ENCODE results near the gene CNOT3.

Gene CNOT3

GRCh38 chr19:54149021-54149812 lies 11.7 kb downstream of the CNOT3 start:
- DNase-seq (ENCODE audit: low spot score) = no peak

DNA sequence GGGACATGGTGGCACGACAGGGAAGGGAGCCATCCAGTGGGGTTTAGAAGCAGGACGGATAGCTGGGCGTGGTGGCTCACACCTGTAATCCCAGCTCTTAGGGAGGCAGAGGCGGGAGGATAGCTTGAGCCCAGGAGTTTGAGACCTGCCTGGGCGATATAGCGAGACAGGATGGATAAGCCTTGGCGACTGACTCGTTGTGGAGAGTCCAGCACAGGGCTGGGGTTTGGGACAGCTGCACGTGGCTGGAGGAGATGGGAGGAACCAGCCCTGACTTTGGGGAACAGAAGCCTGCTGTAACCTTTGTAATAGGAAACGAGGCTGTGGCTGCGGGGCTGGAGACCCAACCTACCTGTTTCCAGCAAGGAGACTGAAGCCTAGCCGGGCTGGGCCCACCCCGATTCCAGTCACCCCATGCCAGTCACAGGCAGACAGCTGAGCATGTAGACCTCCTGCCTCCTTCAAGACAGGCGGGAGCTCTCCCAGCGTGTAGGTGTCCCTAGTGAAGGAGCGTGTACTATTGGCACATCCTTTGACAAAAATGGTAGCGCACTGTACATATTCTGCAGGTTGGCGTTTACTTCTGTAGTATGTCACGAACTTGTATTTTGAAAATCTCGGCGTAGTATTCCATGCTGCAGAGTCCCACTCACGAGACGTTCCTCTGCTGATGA lies 13.9 kb downstream of the CNOT3 start:
- no peak for DNase-seq (ENCODE audit: low spot score)

GRCh38 chr19:54152267-54152666 lies 14.7 kb downstream of the CNOT3 start:
- no peak for DNase-seq (ENCODE audit: low spot score)

GRCh38 chr19:54152878-54153524 lies 15.4 kb downstream of the CNOT3 start:
- DNase-seq (ENCODE audit: low spot score) = no peak

- no peak for DNase-seq (ENCODE audit: low spot score)
Observed at GRCh38 chr19:54153731-54154326, 16.3 kb downstream of the CNOT3 start.

DNA sequence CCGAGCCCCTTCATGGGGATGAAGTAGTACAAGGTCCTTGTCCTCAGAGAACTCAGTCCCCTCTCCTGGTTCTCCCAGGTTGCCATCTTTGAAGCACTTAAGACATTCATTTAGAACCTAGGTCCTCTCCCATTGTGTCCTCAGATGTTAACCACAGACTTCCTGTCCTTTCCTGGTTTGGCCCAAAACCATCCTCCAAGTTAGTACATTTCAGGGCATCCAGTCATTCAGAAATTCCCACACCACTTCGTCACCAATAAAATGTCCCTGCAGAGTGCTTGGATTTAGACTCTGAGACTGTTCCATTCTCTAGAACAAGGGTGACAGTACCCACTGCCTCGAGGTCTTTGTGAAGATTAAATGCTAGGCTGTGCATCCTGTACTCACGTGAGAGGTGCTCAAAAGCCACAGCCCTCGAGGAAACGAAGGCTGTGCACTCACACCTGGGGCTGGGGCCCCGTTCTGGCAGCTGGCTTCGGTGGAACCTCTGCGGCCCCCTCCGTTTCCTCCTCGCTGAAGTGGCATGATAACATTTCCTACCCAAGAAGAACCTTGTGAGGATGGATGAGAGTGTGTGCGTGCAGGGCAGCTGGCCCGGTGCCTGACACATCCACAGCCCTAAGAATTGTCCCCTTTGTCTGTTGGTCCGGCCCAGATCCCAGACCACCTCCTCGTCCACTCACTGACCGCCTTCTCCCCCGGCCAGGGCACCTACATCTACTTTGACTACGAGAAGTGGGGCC lies 17.2 kb downstream of the CNOT3 start:
- DNase-seq (ENCODE audit: low spot score) = no peak

DNA sequence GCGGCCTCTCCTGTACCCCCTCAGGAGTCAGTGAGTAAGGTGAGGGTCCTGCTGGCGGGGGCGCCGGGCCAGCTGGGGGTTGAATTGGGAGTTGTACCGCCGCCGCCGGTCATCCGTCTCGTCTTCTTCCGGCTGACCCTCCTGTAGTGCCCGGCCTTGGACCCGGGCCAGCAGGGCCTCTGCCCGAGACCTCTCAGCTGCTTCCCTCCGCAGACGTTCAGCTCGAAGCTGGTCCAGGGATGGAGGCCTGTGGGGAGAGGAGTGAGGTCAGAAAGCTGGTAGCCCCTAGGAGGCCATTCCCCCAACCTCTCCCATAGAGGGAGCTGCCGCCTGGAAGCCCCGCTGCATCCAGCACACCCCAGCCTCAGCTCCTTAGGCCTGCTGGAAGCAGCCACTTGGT lies 18.1 kb downstream of the CNOT3 start:
- DNase-seq (ENCODE audit: low spot score) = no peak

GRCh38 chr19:54156490-54156889 lies 18.9 kb downstream of the CNOT3 start:
- no peak for DNase-seq (ENCODE audit: low spot score)

GRCh38 chr19:54156953-54157352 lies 19.4 kb downstream of the CNOT3 start:
- no peak for DNase-seq (ENCODE audit: low spot score)

DNA sequence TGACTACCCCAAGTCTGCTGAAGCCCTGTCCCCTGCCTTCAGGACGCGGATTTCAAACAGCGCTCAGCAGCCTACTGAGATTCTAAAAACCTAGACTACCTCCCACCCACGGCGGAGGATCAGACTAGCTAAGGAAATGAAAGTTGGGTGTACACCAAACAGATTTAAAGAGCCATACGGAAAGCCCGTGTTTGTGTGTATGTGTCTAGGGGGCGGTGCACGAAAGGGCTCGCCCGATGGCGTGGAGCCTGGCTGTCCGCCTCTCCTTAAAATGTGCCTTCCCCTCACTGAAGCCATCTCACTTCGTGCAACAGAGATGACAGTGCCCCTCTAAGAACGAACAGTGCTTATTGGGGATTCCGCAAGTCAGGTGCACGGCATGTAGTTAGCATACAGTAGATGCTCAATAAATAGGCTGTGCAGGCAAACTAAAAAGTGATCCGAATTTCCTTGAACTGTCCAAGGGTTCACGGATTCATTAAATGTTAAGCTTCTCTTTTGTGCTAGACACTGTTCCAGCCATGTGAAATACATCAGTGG lies 21.3 kb downstream of the CNOT3 start:
- DNase-seq (ENCODE audit: low spot score) = no peak

GRCh38 chr19:54159352-54160181 lies 22.0 kb downstream of the CNOT3 start, which contains the start of gene LENG1:
LENG1 (minus strand) TSS chr19:54159721; CDS start chr19:54159695, 26 bp downstream.
- peak; percentile 99 for DNase-seq (ENCODE audit: low spot score)

DNA sequence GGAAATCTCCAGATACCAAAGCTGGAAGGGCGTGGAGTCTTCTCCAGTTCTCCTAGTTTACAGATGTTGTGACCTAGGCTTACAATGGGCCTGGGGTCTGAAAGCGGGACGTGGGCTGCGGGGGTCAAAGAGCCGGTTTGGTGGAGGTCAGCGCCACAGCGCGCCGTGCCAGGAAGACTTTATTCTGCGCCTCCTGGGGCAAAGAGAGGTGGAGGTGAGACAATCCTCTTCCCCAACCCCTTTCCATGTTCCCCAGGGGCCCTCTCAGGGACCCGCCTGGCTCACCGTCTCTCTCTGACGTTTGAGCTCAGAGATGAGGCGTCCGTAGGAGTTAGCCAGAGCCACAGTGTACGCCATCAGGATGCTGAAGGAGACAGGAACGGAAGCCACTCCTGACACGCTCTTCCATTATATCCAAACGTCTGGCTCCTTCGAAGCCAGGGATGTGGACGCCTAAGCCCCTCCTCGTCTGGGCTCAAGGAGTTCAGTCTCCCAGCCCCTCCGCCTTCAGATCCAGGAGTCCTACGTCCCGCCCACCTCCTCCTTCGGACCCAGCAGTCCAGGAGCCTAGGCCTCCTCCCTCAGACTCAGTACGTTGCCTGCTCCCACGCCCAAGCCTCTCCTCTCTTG lies 22.7 kb downstream of the CNOT3 start:
- peak; percentile 29 for DNase-seq (ENCODE audit: low spot score)

DNA sequence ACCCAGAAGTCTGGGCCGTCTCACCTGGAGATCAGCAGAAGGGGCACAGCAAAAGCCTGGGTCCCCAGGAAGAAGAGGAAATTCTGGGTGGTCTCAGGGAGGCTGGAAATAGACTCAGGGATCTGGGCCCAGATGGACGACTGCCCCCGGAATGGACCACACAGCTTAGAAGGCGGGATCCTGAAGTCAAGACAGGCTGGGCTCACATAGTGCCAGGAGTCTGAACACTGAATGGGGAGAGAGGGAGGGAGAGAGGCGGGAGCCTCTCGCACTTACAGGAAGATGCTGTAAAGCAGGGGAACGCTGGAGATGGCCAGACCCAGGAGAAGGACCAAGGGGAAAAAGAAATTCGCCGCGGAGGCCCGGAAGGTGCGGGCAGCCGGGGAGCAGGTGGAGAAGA lies 23.3 kb downstream of the CNOT3 start:
- DNase-seq (ENCODE audit: low spot score) = no peak

DNA sequence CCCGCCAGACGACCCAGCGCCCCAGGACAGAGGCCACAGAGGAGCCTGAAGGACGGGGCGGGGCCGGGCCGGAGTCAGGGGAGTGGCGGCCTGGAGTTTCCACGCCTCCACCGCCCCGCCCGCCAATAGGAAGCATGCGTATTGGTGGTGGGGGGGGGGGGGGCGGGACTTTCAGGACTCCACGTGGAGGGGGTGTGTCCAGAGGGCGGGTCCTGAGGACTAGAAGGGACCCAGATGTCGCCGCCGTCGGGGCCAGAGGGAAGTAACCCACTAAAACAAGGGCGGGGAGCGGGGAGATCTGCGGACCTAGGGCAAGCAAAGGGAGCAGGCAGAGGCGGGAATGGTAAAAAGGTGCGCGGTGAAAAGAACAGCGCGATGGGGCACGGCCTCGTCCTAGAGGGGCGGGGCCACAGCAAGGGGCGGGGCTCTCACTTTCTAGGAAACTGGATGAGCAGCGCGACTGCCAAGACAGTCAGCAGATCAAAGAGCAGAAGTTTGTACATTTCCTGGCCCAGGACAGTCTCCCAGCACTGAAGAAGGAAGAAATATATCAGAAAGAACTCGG lies 24.8 kb downstream of the CNOT3 start:
- DNase-seq (ENCODE audit: low spot score) = no peak

GRCh38 chr19:54162884-54163283 lies 25.3 kb downstream of the CNOT3 start:
- DNase-seq (ENCODE audit: low spot score) = no peak

GRCh38 chr19:54164369-54165068 lies 27.0 kb downstream of the CNOT3 start:
- no peak for DNase-seq (ENCODE audit: low spot score)

DNA sequence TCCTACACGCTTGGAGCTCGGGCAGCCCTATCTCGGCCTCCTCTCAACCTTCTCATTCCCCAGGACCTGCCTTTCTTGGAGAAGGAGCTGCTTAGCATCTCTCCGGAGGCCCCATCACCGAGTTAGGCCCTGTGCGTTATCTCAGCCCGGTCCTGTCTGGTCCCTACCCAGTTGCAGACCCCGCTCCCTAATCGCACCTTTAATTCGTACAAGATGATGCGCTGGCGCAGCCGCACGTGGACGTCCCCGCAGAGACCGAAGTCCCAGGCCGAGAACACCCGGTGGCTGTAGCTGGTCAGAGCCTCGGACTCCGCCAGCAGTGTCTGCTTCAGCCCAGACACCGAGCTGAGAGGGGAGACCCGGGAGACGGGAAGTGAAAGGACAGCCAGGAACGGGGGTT lies 27.7 kb downstream of the CNOT3 start:
- no peak for DNase-seq (ENCODE audit: low spot score)

- DNase-seq (ENCODE audit: low spot score) = peak; percentile 75
Observed at GRCh38 chr19:54168174-54168917, 30.8 kb downstream of the CNOT3 start.
